ENCODE measurements around the gene NFAM1.
A peak's percentile ranks its signal among the peaks of the same experiment; 100 is the strongest.

The NFAM1 gene

GRCh38 chr22:42425337-42425988 lies 6.7 kb downstream of the NFAM1 start:
- H3K9me2 ChIP-seq (replicated peaks; ENCODE audit: control insufficient read depth, low read length), result no peaks in the 10 kb centered on the region
- no peaks in the 10 kb centered on the region for H3K9me3 ChIP-seq (ENCODE audit: control insufficient read depth, insufficient read depth, low read length)
- H4K20me1 ChIP-seq (ENCODE audit: control insufficient read depth, insufficient read depth, low read depth, low read length), result no peaks in the 10 kb centered on the region
- no peak for TF ChIP-seq EZH2phosphoT487 (IDR thresholded peaks at IDR 0.05; ENCODE audit: borderline replicate concordance, low read length)
- TF ChIP-seq, protein P1, sequence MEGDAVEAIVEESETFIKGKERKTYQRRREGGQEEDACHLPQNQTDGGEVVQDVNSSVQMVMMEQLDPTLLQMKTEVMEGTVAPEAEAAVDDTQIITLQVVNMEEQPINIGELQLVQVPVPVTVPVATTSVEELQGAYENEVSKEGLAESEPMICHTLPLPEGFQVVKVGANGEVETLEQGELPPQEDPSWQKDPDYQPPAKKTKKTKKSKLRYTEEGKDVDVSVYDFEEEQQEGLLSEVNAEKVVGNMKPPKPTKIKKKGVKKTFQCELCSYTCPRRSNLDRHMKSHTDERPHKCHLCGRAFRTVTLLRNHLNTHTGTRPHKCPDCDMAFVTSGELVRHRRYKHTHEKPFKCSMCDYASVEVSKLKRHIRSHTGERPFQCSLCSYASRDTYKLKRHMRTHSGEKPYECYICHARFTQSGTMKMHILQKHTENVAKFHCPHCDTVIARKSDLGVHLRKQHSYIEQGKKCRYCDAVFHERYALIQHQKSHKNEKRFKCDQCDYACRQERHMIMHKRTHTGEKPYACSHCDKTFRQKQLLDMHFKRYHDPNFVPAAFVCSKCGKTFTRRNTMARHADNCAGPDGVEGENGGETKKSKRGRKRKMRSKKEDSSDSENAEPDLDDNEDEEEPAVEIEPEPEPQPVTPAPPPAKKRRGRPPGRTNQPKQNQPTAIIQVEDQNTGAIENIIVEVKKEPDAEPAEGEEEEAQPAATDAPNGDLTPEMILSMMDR (IDR thresholded peaks at IDR 0.05; ENCODE audit: low read depth, low read length, poor library complexity, severe bottlenecking), result no peak
- no peaks in the 10 kb centered on the region for H3F3A ChIP-seq (ENCODE audit: control insufficient read depth, insufficient read depth)
- no peak overlapping the region for H3K4me3 ChIP-seq (ENCODE audit: low read length)
- H3K27ac ChIP-seq (ENCODE audit: low read depth, low read length), result no peak overlapping the region
- no peaks in the 10 kb centered on the region for H3K36me3 ChIP-seq (ENCODE audit: control insufficient read depth, low read length)
- H3K4me2 ChIP-seq (ENCODE audit: low read length), result no peak overlapping the region
- H3K27me3 ChIP-seq (ENCODE audit: control insufficient read depth, low read length), result peaks cover 46% of the 10 kb centered on the region
- no peaks in the 10 kb centered on the region for H3K79me2 ChIP-seq (ENCODE audit: control insufficient read depth, low read length)
- peaks cover 6% of the 10 kb centered on the region for H3K4me1 ChIP-seq (ENCODE audit: control insufficient read depth, low read length)

GRCh38 chr22:42419243-42419881 lies 12.8 kb downstream of the NFAM1 start:
- no peak overlapping the region for H3K27ac ChIP-seq (ENCODE audit: low read depth, low read length)
- H3F3A ChIP-seq (ENCODE audit: control insufficient read depth, insufficient read depth), result no peaks in the 10 kb centered on the region
- H3K9me3 ChIP-seq (ENCODE audit: control insufficient read depth, insufficient read depth, low read length), result no peaks in the 10 kb centered on the region
- no peaks in the 10 kb centered on the region for H3K9me2 ChIP-seq (replicated peaks; ENCODE audit: control insufficient read depth, low read length)
- no peak overlapping the region for H3K4me3 ChIP-seq (ENCODE audit: low read length)
- peaks cover 56% of the 10 kb centered on the region for H3K27me3 ChIP-seq (ENCODE audit: control insufficient read depth, low read length)
- H4K20me1 ChIP-seq (ENCODE audit: control insufficient read depth, insufficient read depth, low read depth, low read length), result no peaks in the 10 kb centered on the region
- TF ChIP-seq, protein P1 (IDR thresholded peaks at IDR 0.05; ENCODE audit: low read depth, low read length, poor library complexity, severe bottlenecking), result no peak
- TF ChIP-seq EZH2phosphoT487 (IDR thresholded peaks at IDR 0.05; ENCODE audit: borderline replicate concordance, low read length), result peak; percentile 40; the same call in 1 of the 2 replicates
- no peaks in the 10 kb centered on the region for H3K79me2 ChIP-seq (ENCODE audit: control insufficient read depth, low read length)
- peak overlapping the region; percentile 35 for H3K4me2 ChIP-seq (ENCODE audit: low read length)
- peaks cover 15% of the 10 kb centered on the region for H3K4me1 ChIP-seq (ENCODE audit: control insufficient read depth, low read length)
- H3K36me3 ChIP-seq (ENCODE audit: control insufficient read depth, low read length), result no peaks in the 10 kb centered on the region

DNA sequence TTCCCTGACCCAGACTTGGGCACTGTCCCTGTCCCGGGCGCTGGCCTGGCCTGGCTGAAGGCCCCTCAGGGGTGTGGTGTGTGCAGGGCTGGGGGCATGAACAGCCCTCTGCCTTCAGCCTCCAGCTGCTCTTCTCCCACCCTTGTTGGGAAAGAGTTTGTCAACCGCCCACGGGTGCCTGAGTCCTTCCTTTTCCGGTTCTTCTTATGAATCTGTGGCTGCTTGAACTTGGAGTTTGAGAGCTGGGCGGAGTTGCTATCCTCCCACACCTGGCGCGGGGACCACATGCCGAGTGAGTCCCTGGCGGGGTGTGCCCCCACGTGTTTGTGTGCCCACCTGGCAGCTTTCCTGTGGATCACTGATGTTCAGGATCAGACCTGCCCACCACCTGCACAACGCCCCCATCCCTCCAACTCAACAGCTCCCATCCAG lies 13.4 kb downstream of the NFAM1 start:
- peaks cover 15% of the 10 kb centered on the region for H3K4me1 ChIP-seq (ENCODE audit: control insufficient read depth, low read length)
- H3F3A ChIP-seq (ENCODE audit: control insufficient read depth, insufficient read depth), result no peaks in the 10 kb centered on the region
- H4K20me1 ChIP-seq (ENCODE audit: control insufficient read depth, insufficient read depth, low read depth, low read length), result no peaks in the 10 kb centered on the region
- H3K4me2 ChIP-seq (ENCODE audit: low read length), result peak overlapping the region; percentile 35; the same call in 1 of the 2 replicates
- peaks cover 53% of the 10 kb centered on the region for H3K27me3 ChIP-seq (ENCODE audit: control insufficient read depth, low read length)
- no peak overlapping the region for H3K4me3 ChIP-seq (ENCODE audit: low read length)
- H3K9me3 ChIP-seq (ENCODE audit: control insufficient read depth, insufficient read depth, low read length), result no peaks in the 10 kb centered on the region
- TF ChIP-seq, protein P1 (IDR thresholded peaks at IDR 0.05; ENCODE audit: low read depth, low read length, poor library complexity, severe bottlenecking), result no peak
- TF ChIP-seq EZH2phosphoT487 (IDR thresholded peaks at IDR 0.05; ENCODE audit: borderline replicate concordance, low read length), result peak; percentile 22; the same call in 1 of the 2 replicates
- H3K36me3 ChIP-seq (ENCODE audit: control insufficient read depth, low read length), result no peaks in the 10 kb centered on the region
- H3K9me2 ChIP-seq (replicated peaks; ENCODE audit: control insufficient read depth, low read length), result no peaks in the 10 kb centered on the region
- no peaks in the 10 kb centered on the region for H3K79me2 ChIP-seq (ENCODE audit: control insufficient read depth, low read length)
- H3K27ac ChIP-seq (ENCODE audit: low read depth, low read length), result no peak overlapping the region

Measured in DOHH2 (cell line).